Measurements from ENCODE around the gene FGF10.

The FGF10 gene

GRCh38 chr5:44389090-44389822 is at the start of gene FGF10:
TSS of gene FGF10 (minus strand) at chr5:44389420. CDS start at chr5:44388682, 738 bp downstream.
- no peak for DNase-seq (ENCODE audit: low read depth in 3 of 3)

GRCh38 chr5:44426944-44427343 is 37.7 kb upstream of the FGF10 start:
- DNase-seq (ENCODE audit: low read depth in 3 of 3) = no peak

- DNase-seq (ENCODE audit: low read depth in 3 of 3) = no peak
Observed at GRCh38 chr5:44412286-44412685, 23.1 kb upstream of the FGF10 start.

- DNase-seq (ENCODE audit: low read depth in 3 of 3) = no peak
Observed at GRCh38 chr5:44402084-44402483, 12.9 kb upstream of the FGF10 start.

GRCh38 chr5:44401611-44402010 is 12.4 kb upstream of the FGF10 start:
- DNase-seq (ENCODE audit: low read depth in 3 of 3) = no peak

- DNase-seq (ENCODE audit: low read depth in 3 of 3) = no peak
Observed at GRCh38 chr5:44398382-44398781, 9.2 kb upstream of the FGF10 start.

- no peak for DNase-seq (ENCODE audit: low read depth in 3 of 3)
Observed at GRCh38 chr5:44396312-44396711, 7.1 kb upstream of the FGF10 start.

- no peak for DNase-seq (ENCODE audit: low read depth in 3 of 3)
Observed at GRCh38 chr5:44390351-44390750, 1.1 kb upstream of the FGF10 start.

- no peak for DNase-seq (ENCODE audit: low read depth in 3 of 3)
Observed at GRCh38 chr5:44389823-44390143, 563 bp upstream of the FGF10 start.

- DNase-seq (ENCODE audit: low read depth in 3 of 3) = no peak
Observed at GRCh38 chr5:44388321-44389089, 715 bp downstream of the FGF10 start.

GRCh38 chr5:44387921-44388320 is 1.3 kb downstream of the FGF10 start:
- DNase-seq (ENCODE audit: low read depth in 3 of 3) = no peak

- no peak for DNase-seq (ENCODE audit: low read depth in 3 of 3)
Observed at GRCh38 chr5:44387406-44387805, 1.8 kb downstream of the FGF10 start.

GRCh38 chr5:44385291-44385900 is 3.8 kb downstream of the FGF10 start:
- no peak for DNase-seq (ENCODE audit: low read depth in 3 of 3)

GRCh38 chr5:44384816-44385215 is 4.4 kb downstream of the FGF10 start:
- no peak for DNase-seq (ENCODE audit: low read depth in 3 of 3)

GRCh38 chr5:44382894-44383293 is 6.3 kb downstream of the FGF10 start:
- no peak for DNase-seq (ENCODE audit: low read depth in 3 of 3)

GRCh38 chr5:44377057-44377456 is 12.2 kb downstream of the FGF10 start:
- no peak for DNase-seq (ENCODE audit: low read depth in 3 of 3)

GRCh38 chr5:44372028-44372427 is 17.2 kb downstream of the FGF10 start:
- DNase-seq (ENCODE audit: low read depth in 3 of 3) = no peak

- no peak for DNase-seq (ENCODE audit: low read depth in 3 of 3)
Observed at GRCh38 chr5:44367203-44367602, 22.0 kb downstream of the FGF10 start.

- DNase-seq (ENCODE audit: low read depth in 3 of 3) = no peak
Observed at GRCh38 chr5:44365345-44365744, 23.9 kb downstream of the FGF10 start.

- DNase-seq (ENCODE audit: low read depth in 3 of 3) = no peak
Observed at GRCh38 chr5:44364097-44364496, 25.1 kb downstream of the FGF10 start.

GRCh38 chr5:44361342-44362001 is 27.7 kb downstream of the FGF10 start:
- DNase-seq (ENCODE audit: low read depth in 3 of 3) = no peak

GRCh38 chr5:44360919-44361318 is 28.3 kb downstream of the FGF10 start:
- no peak for DNase-seq (ENCODE audit: low read depth in 3 of 3)

Measured in stimulated activated CD4-positive, alpha-beta T cell treated with anti-CD3 and anti-CD28 coated beads, TNF-alpha, amount 100 ng/mL, for 4 hours (primary cell).